Activated CD4-positive, alpha-beta T cell treated with anti-CD3 and anti-CD28 coated beads for 4 hours (primary cell): Measurements from ENCODE around the gene SLC25A29.
"Not testable (repeated sequence)": the region's sequence is repeated elsewhere in the genome, so short reads cannot be mapped to it uniquely, and the experiment has no call there.

Experiments used
- DNase-seq, 2 donors: peaks; one replicate each; pipeline ENCODE4 v3.0.0-alpha.2; 2020

Gene SLC25A29

GRCh38 chr14:100330388-100330931, 24.2 kb upstream of the SLC25A29 start:
- DNase-seq = no peak

GRCh38 chr14:100330007-100330344, 23.7 kb upstream of the SLC25A29 start:
- DNase-seq = no peak

- no peak for DNase-seq
Observed at GRCh38 chr14:100329233-100330006, 23.2 kb upstream of the SLC25A29 start.

GRCh38 chr14:100328495-100329163, 22.4 kb upstream of the SLC25A29 start:
- no peak for DNase-seq

- no peak for DNase-seq
Observed at GRCh38 chr14:100327128-100327527, 20.9 kb upstream of the SLC25A29 start.

GRCh38 chr14:100325958-100326357, 19.7 kb upstream of the SLC25A29 start:
- no peak for DNase-seq

GRCh38 chr14:100325231-100325632, 19.0 kb upstream of the SLC25A29 start:
- no peak for DNase-seq

- DNase-seq = no peak
Observed at GRCh38 chr14:100323942-100324307, 17.7 kb upstream of the SLC25A29 start.

- DNase-seq = no peak
Observed at GRCh38 chr14:100323121-100323941, 17.1 kb upstream of the SLC25A29 start, which contains the start of gene SLC25A47. Gene SLC25A47 (plus strand): TSS chr14:100323339. CDS start chr14:100323415, 76 bp downstream.

- no peak for DNase-seq
Observed at GRCh38 chr14:100322138-100322957, 16.1 kb upstream of the SLC25A29 start.

GRCh38 chr14:100321473-100322137, 15.4 kb upstream of the SLC25A29 start:
- DNase-seq = no peak

GRCh38 chr14:100320157-100320856, 14.1 kb upstream of the SLC25A29 start:
- DNase-seq = no peak

GRCh38 chr14:100317912-100318808, 11.9 kb upstream of the SLC25A29 start:
- DNase-seq = peak; percentile 66 to 70

- no peak for DNase-seq
Observed at GRCh38 chr14:100317389-100317788, 11.1 kb upstream of the SLC25A29 start.

- no peak for DNase-seq
Observed at GRCh38 chr14:100314724-100315123, 8.5 kb upstream of the SLC25A29 start.

GRCh38 chr14:100313464-100314230, 7.4 kb upstream of the SLC25A29 start:
- DNase-seq = no peak

- no peak for DNase-seq
Observed at GRCh38 chr14:100312877-100313400, 6.7 kb upstream of the SLC25A29 start.

GRCh38 chr14:100312110-100312876, 6.0 kb upstream of the SLC25A29 start:
- not testable (repeated sequence) for DNase-seq
